NCI-H69 (cell line): Measurements from ENCODE around the gene PRDM12.

Experiments
- DNase-seq: peaks from one replicate; lab custom pipeline; 2025; lab: John Stamatoyannopoulos, UW

The PRDM12 gene

DNA sequence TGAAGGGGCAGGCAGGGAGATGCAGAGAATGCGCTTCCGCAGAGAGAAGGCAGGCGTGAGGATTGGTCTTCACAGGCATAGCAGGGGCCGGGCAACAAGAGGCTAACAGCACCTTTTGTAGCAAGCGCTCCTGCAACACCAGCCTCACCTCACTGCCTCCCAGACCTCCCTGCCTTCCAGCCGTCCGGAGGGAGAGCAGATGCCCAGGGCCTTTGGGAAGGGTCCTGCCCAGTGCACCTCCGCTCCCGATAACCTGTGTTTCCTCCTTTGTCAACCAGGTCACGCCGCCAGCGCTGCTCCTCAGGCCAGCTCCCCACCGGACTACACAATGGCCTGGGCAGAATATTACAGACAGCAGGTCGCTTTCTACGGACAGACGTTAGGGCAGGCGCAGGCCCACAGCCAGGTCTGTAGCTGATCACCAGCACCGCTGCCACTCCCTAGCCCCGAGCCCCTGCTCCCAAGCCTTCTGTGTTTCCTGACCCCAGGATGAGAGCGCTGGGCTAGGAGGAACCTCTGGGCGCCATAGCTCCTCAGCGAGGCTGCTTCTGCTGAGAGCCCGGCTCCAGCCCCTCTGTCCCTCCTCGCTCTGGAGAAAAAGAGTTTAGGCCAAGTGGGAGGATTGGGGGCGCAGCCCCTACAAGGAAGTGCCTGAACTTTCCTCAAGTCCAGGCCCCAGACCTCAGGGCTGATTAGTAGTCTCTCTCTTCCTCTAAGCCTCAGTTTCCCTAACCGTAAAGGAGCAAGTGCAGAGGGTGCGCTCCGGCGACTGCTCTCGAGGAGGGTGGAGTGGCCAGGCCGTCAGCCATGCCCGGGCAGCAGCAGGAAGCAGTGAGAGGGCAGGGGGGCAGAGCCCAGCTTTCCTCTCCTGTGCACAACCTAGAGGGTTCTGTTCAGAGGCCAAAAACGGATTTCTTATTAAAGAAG lies 28.4 kb upstream of the PRDM12 start:
- DNase-seq: no peak

- DNase-seq: no peak
Measured at GRCh38 chr9:130636648-130637020, 27.8 kb upstream of the PRDM12 start.

- peak; percentile 67 for DNase-seq
Measured at GRCh38 chr9:130638284-130639123, 25.9 kb upstream of the PRDM12 start.

DNA sequence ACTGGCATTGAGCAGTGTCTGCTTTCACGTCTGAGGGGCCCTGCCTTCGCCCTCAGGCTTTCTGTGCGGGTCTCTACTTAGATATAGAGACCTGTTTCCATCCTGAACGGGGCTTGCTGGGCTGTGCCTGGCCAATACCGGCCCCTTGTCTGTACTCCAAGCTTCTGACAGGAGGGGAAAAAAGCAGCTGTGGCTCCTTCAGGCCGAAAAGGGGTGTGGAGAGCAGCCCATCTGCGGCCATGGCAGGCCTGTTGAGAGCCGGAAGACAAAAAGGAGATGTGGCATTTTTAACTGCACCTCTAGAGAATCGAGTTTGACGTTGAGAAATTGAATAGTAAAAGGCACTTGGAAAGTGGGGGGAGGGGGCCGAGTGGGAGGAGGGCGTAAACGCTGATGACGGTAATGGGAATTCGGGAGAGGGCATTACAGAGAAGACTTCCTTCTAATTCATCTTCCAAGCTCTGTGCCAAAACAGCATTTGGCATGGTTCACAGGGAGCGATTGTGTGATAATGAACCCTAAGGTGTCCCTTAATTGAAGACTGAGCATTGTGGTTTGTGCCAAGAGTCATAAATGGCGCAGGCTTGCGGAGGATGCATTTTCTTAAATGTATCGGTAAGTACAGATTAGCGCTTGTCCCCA lies 25.1 kb upstream of the PRDM12 start:
- peak; percentile 97 for DNase-seq

- no peak for DNase-seq
Measured at GRCh38 chr9:130639866-130640555, 24.4 kb upstream of the PRDM12 start.

GRCh38 chr9:130640681-130641080 lies 23.7 kb upstream of the PRDM12 start:
- peak; percentile 13 for DNase-seq

- no peak for DNase-seq
Measured at GRCh38 chr9:130642926-130643325, 21.5 kb upstream of the PRDM12 start.

DNA sequence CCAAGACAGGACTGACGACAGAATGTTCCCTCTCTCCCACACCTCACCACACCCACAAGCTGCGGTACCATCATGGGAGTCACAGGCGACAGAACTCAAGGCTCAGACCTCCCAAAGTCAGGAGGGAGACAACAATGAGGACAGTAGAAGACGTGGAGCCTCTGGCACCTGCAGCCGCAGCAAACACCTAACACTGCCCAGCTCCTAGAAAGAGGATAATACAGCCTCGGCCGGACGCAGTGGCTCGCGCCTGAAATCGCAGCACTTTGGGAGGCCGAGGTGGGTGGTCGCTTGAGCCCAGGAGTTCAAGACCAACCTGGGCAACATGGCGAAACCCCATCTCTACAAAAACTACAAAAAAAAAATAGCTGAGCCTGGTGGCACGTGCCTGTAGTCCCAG lies 13.2 kb upstream of the PRDM12 start:
- no peak for DNase-seq

- DNase-seq: no peak
Measured at GRCh38 chr9:130651752-130652151, 12.6 kb upstream of the PRDM12 start.

- no peak for DNase-seq
Measured at GRCh38 chr9:130654879-130655278, 9.5 kb upstream of the PRDM12 start.

DNA sequence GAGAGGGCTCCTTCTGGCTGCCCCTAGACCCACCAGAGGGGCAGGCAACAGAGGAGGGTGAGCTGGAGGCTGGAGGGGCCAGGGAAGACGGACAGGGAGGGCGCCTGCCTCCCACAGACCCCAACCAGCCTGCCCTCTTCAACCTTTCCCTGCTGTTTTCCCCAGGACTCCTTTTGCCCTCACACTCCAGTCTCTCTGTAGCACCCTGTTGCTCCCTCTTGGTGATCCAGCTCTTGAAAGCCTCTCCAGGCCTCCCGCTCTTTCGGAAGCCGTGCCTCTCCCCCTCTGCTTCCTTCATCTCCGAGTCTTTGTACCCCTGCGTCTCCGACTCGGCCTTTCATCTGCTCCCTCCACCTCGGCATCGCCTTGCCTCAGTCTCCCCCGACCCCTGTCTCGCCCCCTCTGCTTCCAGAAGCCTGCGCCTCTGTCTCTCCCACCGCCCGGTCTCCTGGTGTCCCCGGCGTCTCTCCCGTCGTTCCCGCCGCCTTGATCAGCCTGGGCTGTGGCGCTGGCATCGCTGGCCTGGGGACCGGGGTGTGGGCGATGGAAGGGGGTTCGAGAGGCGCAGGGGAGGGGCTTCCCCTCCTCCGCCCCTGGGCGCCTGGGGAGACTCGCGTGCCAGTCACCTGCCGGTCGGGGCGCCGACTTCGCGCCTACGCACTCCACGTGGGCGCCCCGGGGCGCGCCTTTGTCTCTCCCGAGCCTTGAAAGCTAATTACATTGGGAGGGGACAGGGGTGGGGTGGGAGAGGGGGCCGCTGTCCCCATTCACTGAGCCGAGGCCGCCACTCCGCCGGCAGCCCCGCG lies 5.3 kb upstream of the PRDM12 start:
- no peak for DNase-seq

GRCh38 chr9:130659699-130660248 lies 4.6 kb upstream of the PRDM12 start:
- peak; percentile 57 for DNase-seq

GRCh38 chr9:130660326-130660682 lies 4.1 kb upstream of the PRDM12 start:
- DNase-seq: no peak

- peak; percentile 46 for DNase-seq
Measured at GRCh38 chr9:130660683-130661450, 3.5 kb upstream of the PRDM12 start.

- DNase-seq: peak; percentile 35
Measured at GRCh38 chr9:130661451-130662098, 2.8 kb upstream of the PRDM12 start.

DNA sequence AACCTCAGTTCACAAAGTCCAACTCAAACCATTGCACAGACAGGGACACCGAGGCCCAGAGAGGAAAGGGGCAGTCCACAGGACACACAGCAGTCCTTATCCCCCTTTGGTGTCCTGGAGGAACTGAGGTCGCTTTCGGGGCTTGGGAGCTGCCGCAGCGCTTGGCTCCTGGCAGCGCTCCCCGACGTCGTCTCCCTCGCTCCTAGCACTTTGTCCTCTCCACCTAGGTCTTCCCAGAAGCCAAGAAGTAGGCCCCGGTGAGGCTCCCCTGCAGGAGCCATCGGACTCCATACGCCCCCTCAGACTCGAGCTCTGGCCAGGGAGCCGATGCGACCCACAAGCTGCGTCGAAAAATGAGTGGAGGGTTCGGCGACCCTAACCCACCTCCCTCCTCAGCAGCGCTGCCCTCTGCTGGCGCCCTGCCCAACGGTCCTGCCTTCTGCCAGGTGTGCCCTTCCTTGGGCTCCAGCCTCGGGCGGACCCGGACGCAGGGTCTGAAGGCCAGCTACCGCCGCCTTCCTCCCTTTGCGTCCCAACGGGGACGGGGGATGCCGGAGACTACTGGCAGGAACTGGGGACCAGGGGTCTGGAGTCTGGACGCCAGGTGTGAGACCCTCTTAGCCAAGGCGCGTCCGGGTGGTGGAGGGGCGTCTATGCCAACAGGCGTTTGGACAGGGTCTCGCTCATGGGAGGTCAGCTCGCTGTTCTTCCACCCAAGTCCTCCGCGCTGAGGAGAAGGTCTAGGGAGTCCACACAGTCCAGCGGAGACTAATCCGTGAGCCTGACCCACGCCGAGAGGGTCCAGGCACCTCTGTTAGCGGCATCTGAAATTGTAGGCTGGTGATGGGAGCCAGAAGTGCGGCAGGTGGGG lies 2.1 kb upstream of the PRDM12 start:
- DNase-seq: peak; percentile 53

GRCh38 chr9:130662970-130663257 lies 1.5 kb upstream of the PRDM12 start:
- peak; percentile 51 for DNase-seq

DNA sequence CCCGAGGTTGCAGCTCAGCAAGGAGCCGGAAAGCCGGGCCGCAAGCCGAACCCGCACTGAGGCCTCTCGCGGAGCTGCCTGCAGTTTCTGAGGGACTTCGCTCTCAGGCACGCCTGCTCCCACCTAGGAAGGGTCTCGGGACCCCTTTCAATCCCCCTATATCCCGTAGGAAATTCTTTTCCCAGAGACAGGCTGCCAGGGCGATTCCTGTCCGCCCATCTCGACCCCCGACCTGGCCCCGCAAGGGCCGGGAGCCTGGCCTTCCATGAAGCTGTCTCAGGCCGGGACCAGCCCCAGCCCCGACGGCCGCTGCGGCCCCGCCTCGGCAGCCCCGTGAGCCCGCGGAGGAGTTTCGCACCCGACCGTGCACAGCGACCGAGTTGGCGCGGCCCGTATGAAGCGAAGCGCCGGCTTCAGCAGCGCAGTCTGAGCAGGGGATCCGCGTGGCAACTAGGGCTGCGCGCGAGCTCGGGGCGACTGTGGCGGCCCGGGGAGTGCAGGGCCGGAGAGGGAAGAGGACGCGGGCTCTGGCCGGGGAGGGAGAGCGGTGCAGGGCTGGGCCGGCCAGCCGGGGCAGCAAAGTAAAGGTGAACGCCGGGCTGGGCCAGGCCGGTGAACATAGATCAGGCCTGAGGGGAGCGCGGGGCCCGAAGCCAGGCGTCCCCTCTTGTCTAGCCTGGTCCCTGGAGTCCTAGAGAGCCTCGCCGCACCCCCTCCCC lies 977 bp upstream of the PRDM12 start:
- DNase-seq: peak; percentile 69
